ENCODE data around the gene CPT2. TPM values are rescaled to one million over a fixed set of nuclear protein-coding genes. Genes with fewer than 3 reads are reported as not detected.

Gene CPT2
- polyA plus RNA-seq, 2 of the 4 experiments (the other 2 are of a cell fraction), result 5.9 to 8.4 TPM

DNA sequence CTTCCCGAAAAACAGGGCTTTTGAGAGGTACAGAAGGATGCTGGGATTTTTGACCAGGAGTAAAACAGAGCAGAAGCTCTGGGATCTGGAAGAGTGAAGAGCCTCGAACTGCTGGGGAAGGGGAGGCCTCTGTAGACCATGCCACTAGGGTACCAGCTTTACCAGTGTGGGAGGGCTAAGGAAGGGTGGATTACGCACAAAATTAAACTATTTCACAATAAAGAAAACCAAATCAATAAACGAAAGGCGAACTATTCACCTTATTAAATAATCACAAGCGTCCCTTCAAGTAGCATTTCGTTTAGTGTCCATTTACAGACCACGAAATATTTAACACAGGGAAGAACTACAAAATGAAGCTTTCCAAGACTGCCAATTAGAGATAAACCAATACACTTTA lies 23.1 kb downstream of the CPT2 start:
- FAIRE-seq, result no peak
- POLR2A ChIA-PET, result interaction anchor here (1.0 to 1.8 kb wide), 2 partner anchors 9 to 15 kb away, joined by 3 to 6 read pairs; no protein-coding TSS in a partner anchor
- Histone ChIP-seq H3K4me2 (peak overlapping the region; percentile 87), H3K27ac (peak overlapping the region; percentile 88 to 99), H3K9me3 (no peaks in the 10 kb centered on the region), H3K4me1 (peaks cover 11% of the 10 kb centered on the region; the same call in 2 of the 3 replicates), H3K4me3 (peak overlapping the region; percentile 64)
- 17% methylated on average over 8 of the region's 8 CpGs for WGBS (ENCODE audit: missing lambda C conversion rate)
- ATAC-seq, result no peak
- TF ChIP-seq ZSCAN20 (CRISPR knock-in tag; IDR thresholded peaks at IDR 0.05) (no peak), EHF (CRISPR knock-in tag; IDR thresholded peaks at IDR 0.05) (no peak), JUN (IDR thresholded peaks at IDR 0.05) (no peak), NFE2L2 (conservative IDR thresholded peaks at IDR 0.05; ENCODE audit: low read length) (no peak), MAX (IDR thresholded peaks at IDR 0.05) (no peak)
- TF ChIP-seq, protein P1, sequence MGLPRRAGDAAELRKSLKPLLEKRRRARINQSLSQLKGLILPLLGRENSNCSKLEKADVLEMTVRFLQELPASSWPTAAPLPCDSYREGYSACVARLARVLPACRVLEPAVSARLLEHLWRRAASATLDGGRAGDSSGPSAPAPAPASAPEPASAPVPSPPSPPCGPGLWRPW (IDR thresholded peaks at IDR 0.05), result no peak
- CTCF ChIA-PET, result interaction anchor here (1.0 kb wide), 1 partner anchor 520 kb away, joined by 3 read pairs; no protein-coding TSS in a partner anchor
- no peak for DNase-seq (ENCODE audit: low read depth in 1 of 2, low spot score in 1 of 2)

- Histone ChIP-seq H3K4me3 (peak within 1 kb of the TSS; percentile 64), H3K9me3 (no peaks in the 10 kb centered on the region), H3K4me2 (peak within 1 kb of the TSS; percentile 87), H3K27ac (peak within 1 kb of the TSS; percentile 88 to 99), H3K4me1 (peaks cover 11% of the 10 kb centered on the region; the same call in 2 of the 3 replicates)
- POLR2A ChIA-PET, result interaction anchor here (1.0 to 1.8 kb wide), 2 partner anchors 8 to 15 kb away, joined by 3 to 6 read pairs; no protein-coding TSS in a partner anchor
- peak; percentile 95 for ATAC-seq
- CTCF ChIA-PET, result interaction anchor here (0.6 kb wide), 1 partner anchor 232 kb away, joined by 3 read pairs; no protein-coding TSS in a partner anchor
- 5% methylated on average over 18 of the region's 61 CpGs for WGBS (ENCODE audit: missing lambda C conversion rate)
- DNase-seq (ENCODE audit: low read depth in 1 of 2, low spot score in 1 of 2), result peak; percentile 73 to 92
- FAIRE-seq, result no peak
- TF ChIP-seq PHF8 (IDR thresholded peaks at IDR 0.05; ENCODE audit: borderline replicate concordance, low read depth) (peak; percentile 96; the same call in 1 of the 2 replicates), CBX2 (IDR thresholded peaks at IDR 0.05; ENCODE audit: borderline replicate concordance, low read depth) (no peak), JUNB (IDR thresholded peaks at IDR 0.05) (no peak), POLR2A (IDR thresholded peaks at IDR 0.05; ENCODE audit: low read length) (peak; percentile 72), CBX8 (IDR thresholded peaks at IDR 0.05) (no peak), HOXB5 (CRISPR knock-in tag; IDR thresholded peaks at IDR 0.05) (no peak; the same call in 1 of the 2 replicates), GATA3 (IDR thresholded peaks at IDR 0.05; ENCODE audit: borderline replicate concordance) (0 out of 2 replicates have a peak, but pooled peaks have one; percentile 19), MAX (IDR thresholded peaks at IDR 0.05) (peak; percentile 87), SMC3 (IDR thresholded peaks at IDR 0.05) (no peak), FOXS1 (CRISPR knock-in tag; IDR thresholded peaks at IDR 0.05) (no peak), ESRRA (IDR thresholded peaks at IDR 0.05; ENCODE audit: borderline replicate concordance, low read length) (no peak), BCL3 (IDR thresholded peaks at IDR 0.05) (peak; percentile 92), HMGXB4 (CRISPR knock-in tag; IDR thresholded peaks at IDR 0.05; ENCODE audit: borderline replicate concordance) (no peak), JUN (IDR thresholded peaks at IDR 0.05) (peak; percentile 76 to 93; a peak in 4 of 5 replicates), CHD4 (IDR thresholded peaks at IDR 0.05; ENCODE audit: borderline replicate concordance) (no peak), CEBPB (IDR thresholded peaks at IDR 0.05) (no peak), MYC (IDR thresholded peaks at IDR 0.05; ENCODE audit: borderline replicate concordance, low read length) (no peak), KDM5A (IDR thresholded peaks at IDR 0.05) (no peak), RARB (CRISPR knock-in tag; IDR thresholded peaks at IDR 0.05) (no peak), PBX3 (IDR thresholded peaks at IDR 0.05) (no peak), POLR2AphosphoS2 (conservative IDR thresholded peaks at IDR 0.05; ENCODE audit: low read length) (no peak), EHF (CRISPR knock-in tag; IDR thresholded peaks at IDR 0.05) (no peak), E2F6 (IDR thresholded peaks at IDR 0.05; ENCODE audit: borderline replicate concordance, low read depth) (peak; percentile 41; the same call in 1 of the 2 replicates), RFX5 (IDR thresholded peaks at IDR 0.05) (no peak), HDAC2 (IDR thresholded peaks at IDR 0.05) (no peak), EP300 (IDR thresholded peaks at IDR 0.05) (no peak)
- TF ChIP-seq, protein P1 (IDR thresholded peaks at IDR 0.05), result no peak
- TF ChIP-seq, protein P2, sequence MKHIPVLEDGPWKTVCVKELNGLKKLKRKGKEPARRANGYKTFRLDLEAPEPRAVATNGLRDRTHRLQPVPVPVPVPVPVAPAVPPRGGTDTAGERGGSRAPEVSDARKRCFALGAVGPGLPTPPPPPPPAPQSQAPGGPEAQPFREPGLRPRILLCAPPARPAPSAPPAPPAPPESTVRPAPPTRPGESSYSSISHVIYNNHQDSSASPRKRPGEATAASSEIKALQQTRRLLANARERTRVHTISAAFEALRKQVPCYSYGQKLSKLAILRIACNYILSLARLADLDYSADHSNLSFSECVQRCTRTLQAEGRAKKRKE (CRISPR knock-in tag; IDR thresholded peaks at IDR 0.05; ENCODE audit: low read depth), result no peak
These were observed 23.7 kb downstream of the CPT2 start, which contains the start of gene CZIB for GRCh38 chr1:53220171-53220961. CZIB (minus strand) TSS chr1:53220634; CDS start chr1:53220575, 59 bp downstream.

Data from A549 (cell line).